Kasumi-1 (cell line): ENCODE results near the gene HRH1.
"Not testable (repeated sequence)": the region's sequence is repeated elsewhere in the genome, so short reads cannot be mapped to it uniquely, and the experiment has no call there.

Experiments used
- DNase-seq, 2 experiments: peaks; one replicate each; lab custom pipeline; 2025; lab: John Stamatoyannopoulos, UW

HRH1 gene

GRCh38 chr3:11140713-11141104 is 13.6 kb upstream of the HRH1 start:
- DNase-seq: no peak

GRCh38 chr3:11143476-11143875 is 10.8 kb upstream of the HRH1 start:
- no peak for DNase-seq

GRCh38 chr3:11144996-11145395 is 9.3 kb upstream of the HRH1 start:
- no peak for DNase-seq

GRCh38 chr3:11145888-11146287 is 8.4 kb upstream of the HRH1 start:
- no peak for DNase-seq

GRCh38 chr3:11146773-11147660 is 7.3 kb upstream of the HRH1 start:
- no peak for DNase-seq

GRCh38 chr3:11150256-11150655 is 4.0 kb upstream of the HRH1 start:
- DNase-seq: no peak

- no peak for DNase-seq
Measured at GRCh38 chr3:11152301-11152700, 2.0 kb upstream of the HRH1 start.

GRCh38 chr3:11154953-11155325 is 646 bp downstream of the HRH1 start:
- no peak for DNase-seq

- peak; percentile 59 to 60 for DNase-seq
Measured at GRCh38 chr3:11155341-11156025, 1.2 kb downstream of the HRH1 start.

GRCh38 chr3:11156026-11156410 is 1.7 kb downstream of the HRH1 start:
- no peak for DNase-seq

- no peak for DNase-seq
Measured at GRCh38 chr3:11157421-11157820, 3.1 kb downstream of the HRH1 start.

- no peak for DNase-seq
Measured at GRCh38 chr3:11159421-11159904, 5.2 kb downstream of the HRH1 start.

GRCh38 chr3:11161666-11162065 is 7.4 kb downstream of the HRH1 start:
- no peak for DNase-seq

GRCh38 chr3:11162401-11163345 is 8.4 kb downstream of the HRH1 start:
- DNase-seq: no peak

- no peak for DNase-seq
Measured at GRCh38 chr3:11164607-11165006, 10.3 kb downstream of the HRH1 start.

GRCh38 chr3:11165476-11165875 is 11.2 kb downstream of the HRH1 start:
- no peak for DNase-seq

GRCh38 chr3:11166807-11167400 is 12.6 kb downstream of the HRH1 start:
- not testable (repeated sequence) for DNase-seq

GRCh38 chr3:11167590-11167989 is 13.3 kb downstream of the HRH1 start:
- no peak for DNase-seq

GRCh38 chr3:11168406-11168805 is 14.1 kb downstream of the HRH1 start:
- no peak for DNase-seq

GRCh38 chr3:11168881-11169805 is 14.8 kb downstream of the HRH1 start:
- no peak for DNase-seq
